M059J (cell line): ENCODE results near the gene APOBEC2. TPM values are rescaled to one million over a fixed set of nuclear protein-coding genes. Genes with fewer than 3 reads are reported as not detected.

Experiments
- DNase-seq: peaks from one replicate; pipeline ENCODE4 v3.0.0-alpha.2; 2012; ENCODE audit warnings: low read depth
- total RNA-seq: library from RNA; depleted of rRNA; stranded (reverse); fragments of >200 nt; shearing (Covaris generic); gene quantifications from 2 replicates; pipeline ENCODE4 v1.2.3, GENCODE V29; 2014

The APOBEC2 gene
- total RNA-seq, 1 experiment from 2014 or later: not detected

- DNase-seq: no peak
Observed at GRCh38 chr6:41058783-41059181, 5.8 kb downstream of the APOBEC2 start.

- peak; percentile 37 for DNase-seq
Observed at GRCh38 chr6:41059556-41059955, 6.6 kb downstream of the APOBEC2 start.

GRCh38 chr6:41061196-41061726 is 8.3 kb downstream of the APOBEC2 start:
- DNase-seq: no peak

GRCh38 chr6:41062056-41062455 is 9.1 kb downstream of the APOBEC2 start:
- DNase-seq: no peak

GRCh38 chr6:41063884-41064285 is 10.9 kb downstream of the APOBEC2 start:
- DNase-seq: no peak

GRCh38 chr6:41064841-41065240 is 11.8 kb downstream of the APOBEC2 start:
- no peak for DNase-seq

- no peak for DNase-seq
Observed at GRCh38 chr6:41065550-41066026, 12.6 kb downstream of the APOBEC2 start.

GRCh38 chr6:41066867-41067304 is 13.9 kb downstream of the APOBEC2 start:
- DNase-seq: peak; percentile 80

- no peak for DNase-seq
Observed at GRCh38 chr6:41071501-41071922, 18.5 kb downstream of the APOBEC2 start.

GRCh38 chr6:41071923-41072835 is 19.2 kb downstream of the APOBEC2 start, which contains the start of gene OARD1:
TSS of gene OARD1 (minus strand) at chr6:41072356. CDS start at chr6:41071634, 722 bp downstream.
- DNase-seq: peak; percentile 99

GRCh38 chr6:41072836-41073202 is 19.8 kb downstream of the APOBEC2 start, which contains the start of gene NFYA:
TSS of gene NFYA (plus strand) at chr6:41072974. CDS start at chr6:41079090, 6,116 bp downstream.
- DNase-seq: peak; percentile 99

GRCh38 chr6:41073203-41073967 is 20.4 kb downstream of the APOBEC2 start:
- peak; percentile 86 for DNase-seq

GRCh38 chr6:41073968-41074691 is 21.1 kb downstream of the APOBEC2 start:
- peak; percentile 20 for DNase-seq

GRCh38 chr6:41074692-41075436 is 21.9 kb downstream of the APOBEC2 start:
- DNase-seq: no peak

- no peak for DNase-seq
Observed at GRCh38 chr6:41075651-41076626, 22.9 kb downstream of the APOBEC2 start.

GRCh38 chr6:41077536-41077935 is 24.5 kb downstream of the APOBEC2 start:
- DNase-seq: no peak

- no peak for DNase-seq
Observed at GRCh38 chr6:41078101-41078500, 25.1 kb downstream of the APOBEC2 start.

- DNase-seq: no peak
Observed at GRCh38 chr6:41079080-41079479, 26.1 kb downstream of the APOBEC2 start.

GRCh38 chr6:41080621-41081020 is 27.6 kb downstream of the APOBEC2 start:
- no peak for DNase-seq
